GM18499 (cell line): ENCODE results near the gene SARS2.

Source experiments
- ATAC-seq: cut with Tn5 transposase; IDR thresholded peaks from one replicate; pipeline ENCODE4 v1.9.1; 2021; ENCODE audit warnings: moderate number of reproducible peaks; ENCODE audit not compliant: insufficient read depth, unreplicated experiment

Gene SARS2

GRCh38 chr19:38918526-38918925 is 12.0 kb downstream of the SARS2 start:
- ATAC-seq: no peak

DNA sequence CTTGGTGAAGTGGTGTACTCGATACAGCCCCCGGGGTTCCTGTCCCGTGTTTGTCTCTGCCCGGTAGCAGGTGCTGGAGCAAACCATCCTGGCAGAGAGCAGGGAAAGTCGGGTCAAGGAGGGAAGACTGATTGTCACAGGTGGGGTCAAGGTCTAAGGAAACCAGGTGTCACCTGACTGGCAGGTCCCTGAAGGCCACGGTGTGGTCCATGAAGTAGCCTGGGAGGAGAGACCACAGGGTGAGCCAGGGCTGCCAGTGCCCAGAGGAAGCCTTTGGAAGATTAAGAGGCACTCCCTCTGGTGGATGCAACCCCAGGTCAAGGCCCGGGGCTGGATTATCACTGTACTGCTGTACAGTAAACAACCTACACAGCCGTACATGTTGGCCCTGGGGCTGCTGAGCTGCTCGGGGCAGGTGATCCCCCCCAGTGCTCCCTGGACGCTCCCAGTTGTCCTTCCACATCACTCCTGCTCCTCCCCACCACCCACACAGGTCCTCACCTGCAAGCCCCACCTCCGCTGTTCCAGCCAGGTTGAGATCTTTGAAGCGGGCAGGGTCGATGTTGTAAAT is 12.6 kb downstream of the SARS2 start:
- no peak for ATAC-seq

DNA sequence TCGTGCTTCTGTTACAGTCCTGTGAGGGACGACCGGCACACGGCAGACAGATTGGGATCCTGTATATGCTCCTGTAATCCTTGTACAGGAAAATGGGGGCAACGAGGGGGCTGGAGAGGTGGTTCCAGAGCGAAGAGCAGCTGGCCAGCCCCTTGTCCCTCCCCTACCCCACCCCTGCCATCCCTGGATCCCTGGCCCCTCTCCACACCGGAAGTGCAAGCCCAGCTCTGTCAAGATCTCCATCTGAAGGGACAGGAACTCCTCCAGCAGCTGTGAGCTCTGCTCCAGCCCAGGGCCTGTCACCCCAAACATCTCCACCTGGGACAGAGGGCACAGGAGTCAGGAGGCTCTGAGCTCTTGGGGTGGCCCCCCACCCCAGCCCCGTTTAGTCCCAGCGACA is 13.0 kb downstream of the SARS2 start:
- no peak for ATAC-seq

DNA sequence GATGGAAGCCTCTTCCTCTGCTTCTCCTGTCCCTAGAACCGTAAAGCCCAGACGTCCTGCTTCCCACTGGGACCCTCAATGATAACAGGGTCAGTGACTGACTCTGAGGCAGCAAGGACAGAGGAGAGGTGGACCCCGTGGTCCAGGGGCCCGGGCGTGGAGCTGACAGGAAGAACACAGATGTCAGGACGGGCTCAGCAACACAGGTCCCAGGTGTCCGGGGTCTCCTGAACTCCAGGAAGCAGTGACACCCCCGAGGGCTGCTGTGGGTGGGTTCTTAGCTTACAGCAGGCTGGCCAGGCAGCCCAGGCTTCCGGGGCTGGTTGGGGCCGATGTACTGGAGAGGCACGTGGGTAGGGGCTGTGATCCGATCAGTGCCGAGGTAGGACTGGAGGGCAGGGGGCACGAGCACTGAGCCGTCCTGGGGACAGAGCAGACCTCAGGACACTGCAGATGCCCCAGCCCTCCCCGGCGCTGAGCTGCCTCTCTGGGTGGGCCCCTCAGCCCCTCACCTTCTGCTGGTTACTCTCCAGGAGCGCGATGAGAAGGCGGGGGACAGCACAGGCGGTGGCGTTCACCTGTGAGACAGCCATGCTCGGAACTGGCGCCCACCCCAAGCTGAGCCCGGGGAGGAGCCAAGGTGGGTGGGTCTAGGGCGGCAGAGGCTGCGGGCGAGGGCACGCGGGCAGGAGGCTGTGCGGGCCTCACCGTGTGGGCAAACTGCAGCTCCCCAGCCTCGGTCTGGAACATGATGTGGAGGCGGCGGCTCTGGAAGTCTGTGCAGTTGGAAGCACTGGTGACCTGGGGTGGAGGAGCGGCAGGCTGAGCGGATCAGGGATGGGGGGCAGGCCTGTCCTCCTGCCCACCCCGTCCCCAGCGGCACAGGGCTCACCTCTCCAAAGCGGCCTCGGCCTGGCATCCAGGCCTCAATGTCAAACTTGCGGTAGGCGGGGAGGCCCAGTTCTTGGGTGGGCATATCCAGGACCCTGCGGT is 14.9 kb downstream of the SARS2 start:
- no peak for ATAC-seq

GRCh38 chr19:38913958-38914357 is 16.6 kb downstream of the SARS2 start:
- ATAC-seq: no peak

- no peak for ATAC-seq
Observed at GRCh38 chr19:38912600-38913514, 17.7 kb downstream of the SARS2 start.

DNA sequence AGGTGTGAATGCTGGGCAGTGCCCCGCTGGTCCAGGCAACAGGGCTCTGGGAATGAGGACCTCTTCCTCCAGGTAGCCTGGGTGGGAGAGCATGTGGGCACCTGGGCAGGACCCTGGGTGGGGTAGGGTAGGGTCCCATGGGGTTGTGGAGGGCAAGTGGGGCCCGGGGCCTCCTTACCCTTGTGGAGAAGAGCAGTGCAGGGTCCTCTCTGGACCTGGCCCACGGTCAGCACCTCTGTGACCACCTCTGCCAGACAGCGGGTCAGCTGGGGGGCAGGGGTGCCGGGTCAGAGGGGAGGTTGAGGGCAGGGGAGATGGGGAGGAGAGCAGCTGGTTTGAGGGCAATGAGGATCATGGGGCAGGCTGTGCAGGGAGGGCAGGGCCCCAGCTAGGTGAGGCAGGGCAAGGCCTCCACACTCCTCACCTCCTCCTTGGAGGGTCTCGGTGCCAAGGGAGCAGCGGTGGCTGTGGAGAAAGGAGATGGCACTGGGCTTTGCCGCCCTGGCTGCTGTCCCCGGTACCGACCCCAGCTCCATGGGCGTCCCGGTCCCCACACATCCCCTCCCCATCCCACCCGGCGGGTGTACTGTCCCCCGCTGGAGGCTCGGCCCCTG is 19.1 kb downstream of the SARS2 start:
- ATAC-seq: no peak

- ATAC-seq: no peak
Observed at GRCh38 chr19:38910488-38910887, 20.1 kb downstream of the SARS2 start.

DNA sequence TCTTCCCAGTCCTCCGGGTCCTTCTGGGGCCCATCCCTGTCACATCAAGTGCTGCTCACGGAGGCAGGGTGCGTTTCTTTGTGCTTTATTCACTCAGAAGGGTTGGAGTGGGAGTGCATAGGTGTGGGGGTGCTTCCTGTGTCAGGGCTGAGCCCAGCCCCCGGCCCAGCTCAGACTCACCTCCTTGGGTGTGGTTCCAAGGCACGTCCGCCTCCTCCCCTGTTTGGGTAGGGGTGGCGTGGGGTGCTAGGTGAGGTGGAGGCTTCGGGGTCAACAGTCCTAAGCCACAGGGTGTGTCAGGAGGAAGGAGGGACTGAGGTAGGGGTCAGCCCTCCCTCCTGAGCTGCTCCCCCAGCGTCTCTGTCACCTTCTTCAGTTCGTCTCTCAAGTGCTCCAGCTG is 21.7 kb downstream of the SARS2 start:
- ATAC-seq: no peak

GRCh38 chr19:38907670-38908069 is 22.9 kb downstream of the SARS2 start:
- no peak for ATAC-seq

- no peak for ATAC-seq
Observed at GRCh38 chr19:38907227-38907626, 23.3 kb downstream of the SARS2 start.

GRCh38 chr19:38905620-38906019 is 24.9 kb downstream of the SARS2 start:
- no peak for ATAC-seq

DNA sequence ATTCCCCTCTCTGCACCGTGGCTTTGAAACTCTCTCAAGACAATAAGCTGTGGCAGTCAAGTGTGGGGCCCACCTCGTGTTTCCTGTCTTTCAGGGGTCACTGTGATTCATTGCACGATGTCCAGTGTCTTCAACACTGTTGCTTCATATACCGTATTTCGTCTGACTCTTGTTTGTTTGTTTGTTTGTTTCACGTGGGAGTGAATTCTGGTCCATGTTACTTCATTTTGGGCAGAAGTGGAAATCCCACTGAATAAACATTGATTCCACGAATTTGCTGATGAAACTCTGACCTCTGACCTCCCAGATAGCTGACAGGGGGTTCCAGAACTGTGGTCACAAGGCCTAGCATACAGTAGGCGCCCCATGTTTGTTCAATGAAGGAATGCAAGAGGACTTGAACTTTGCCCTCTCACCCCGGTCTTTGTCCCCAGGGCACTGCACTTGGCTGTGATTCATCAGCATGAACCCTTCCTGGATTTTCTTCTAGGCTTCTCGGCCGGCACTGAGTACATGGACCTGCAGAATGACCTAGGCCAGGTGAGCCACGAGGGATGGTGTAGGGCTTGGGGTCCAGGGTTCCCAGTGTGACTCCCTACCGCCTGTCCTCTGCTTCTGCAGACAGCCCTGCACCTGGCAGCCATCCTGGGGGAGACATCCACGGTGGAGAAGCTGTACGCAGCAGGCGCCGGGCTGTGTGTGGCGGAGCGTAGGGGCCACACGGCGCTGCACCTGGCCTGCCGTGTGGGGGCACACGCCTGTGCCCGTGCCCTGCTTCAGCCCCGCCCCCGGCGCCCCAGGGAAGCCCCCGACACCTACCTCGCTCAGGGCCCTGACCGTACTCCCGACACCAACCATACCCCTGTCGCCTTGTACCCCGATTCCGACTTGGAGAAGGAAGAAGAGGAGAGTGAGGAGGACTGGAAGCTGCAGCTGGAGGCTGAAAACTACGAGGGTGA is 25.7 kb downstream of the SARS2 start:
- no peak for ATAC-seq

- ATAC-seq: no peak
Observed at GRCh38 chr19:38901683-38902082, 28.9 kb downstream of the SARS2 start.

DNA sequence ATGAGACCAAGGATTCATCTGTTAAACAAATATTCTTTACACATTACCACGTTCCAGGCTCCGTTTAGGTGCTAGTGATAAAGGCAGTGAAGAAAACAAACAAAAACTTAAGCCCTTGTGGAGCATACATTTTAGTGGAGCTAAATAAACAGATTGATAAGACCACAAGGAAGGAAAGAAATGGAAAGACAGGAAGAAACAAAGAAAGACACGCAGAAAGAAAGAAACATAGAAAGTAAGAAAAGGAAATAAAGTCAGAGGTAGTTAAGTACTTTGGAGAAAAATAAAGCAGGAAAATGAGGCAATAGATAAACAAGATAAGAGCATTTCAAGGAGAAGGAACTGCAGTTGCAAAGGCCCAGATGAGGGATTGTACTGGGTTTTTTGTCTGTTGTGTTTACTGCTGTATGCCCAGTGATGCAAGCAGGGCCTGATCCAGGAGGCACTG is 29.8 kb downstream of the SARS2 start:
- no peak for ATAC-seq

GRCh38 chr19:38900202-38900629 is 30.3 kb downstream of the SARS2 start:
- ATAC-seq: no peak

DNA sequence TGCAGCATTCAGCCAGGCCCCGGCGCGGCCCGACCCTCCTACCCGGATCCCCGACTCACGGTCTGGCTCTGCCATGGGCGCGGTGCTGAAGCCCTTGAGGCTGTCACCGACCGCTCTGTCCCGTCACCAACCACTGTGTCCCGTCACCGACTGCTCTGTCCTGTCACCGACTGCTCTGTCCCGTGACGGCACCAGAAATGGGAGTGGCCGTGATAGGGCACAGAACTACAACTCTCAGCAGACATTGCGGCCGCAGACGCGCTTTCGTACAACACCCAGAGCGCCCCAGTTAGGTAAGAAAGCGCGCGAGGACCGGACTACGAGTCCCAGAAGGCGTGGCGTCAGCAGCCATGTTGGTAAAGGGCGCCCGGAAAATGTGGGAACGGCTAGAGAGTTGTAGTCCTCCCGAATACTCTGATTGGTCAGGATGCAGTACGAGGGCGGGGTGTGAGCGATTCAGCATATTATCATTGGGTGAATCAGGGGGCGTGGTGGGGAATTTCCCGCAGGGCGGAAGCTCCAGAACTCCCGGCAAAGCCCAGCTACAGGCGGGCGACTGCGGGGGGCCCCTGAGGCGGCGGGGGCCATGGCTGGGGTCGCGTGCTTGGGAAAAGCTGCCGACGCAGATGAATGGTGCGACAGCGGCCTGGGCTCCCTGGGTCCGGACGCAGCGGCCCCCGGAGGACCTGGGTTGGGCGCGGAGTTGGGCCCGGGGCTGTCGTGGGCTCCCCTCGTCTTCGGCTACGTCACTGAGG is 30.9 kb downstream of the SARS2 start, which contains the start of the genes NFKBIB and SIRT2:
Gene NFKBIB, plus strand, starts transcription at position 523 of the 755 bp plus-strand sequence. Its CDS starts 64 bp downstream, at position 587.
Gene SIRT2, minus strand, starts transcription at position 172 of the 755 bp plus-strand sequence. Its CDS starts 97 bp downstream, at position 75.
- ATAC-seq: peak; percentile 86
